Left colon (tissue), 2 donors: ENCODE measurements around the gene RAB24. TPM values are rescaled to one million over a fixed set of nuclear protein-coding genes. Genes with fewer than 3 reads are reported as not detected.
A peak's percentile ranks its signal among the peaks of the same experiment; 100 is the strongest.
"Not testable (repeated sequence)": the region's sequence is repeated elsewhere in the genome, so short reads cannot be mapped to it uniquely, and the experiment has no call there.

Experiments
- ATAC-seq: fragments of 200-7000 bp; cut with Tn5 transposase; one replicate; pipeline ENCODE4 v1.9.1; 2020; ENCODE audit warnings: mild to moderate bottlenecking, moderate library complexity
- DNase-seq, 2 donors: peaks; one replicate each; pipeline ENCODE4 v3.0.0-alpha.2; 2020
- intact Hi-C, 2 donors: fragments of 100-400 bp; cut with DNase I in 1 of 2; cut with micrococcal nuclease in 1 of 2; formaldehyde crosslinking; loops; one replicate each; pipeline versions ENCODE4 v1.11.2 to v1.14.0; 2022; cut with DNase I, micrococcal nuclease
- long read RNA-seq: library from polyadenylated mRNA; unstranded; transcript quantifications from one replicate; pipeline ENCODE4 v2.0.0, GENCODE V29; 2021
- total RNA-seq, 2 donors: library from RNA; stranded (reverse); fragmentation: NEBNext Ultra II Directional; extraction: Animal tissue kit (Norgen Biotek cat#: 25700); gene quantifications; one replicate each; pipeline ENCODE4 v1.2.1, GENCODE V29; 2021
- donor health status: DM: no; HTN: no; CAD: no.
- donor health status: DM: yes; HTN: yes; CAD: no.

RAB24 gene
- total RNA-seq = 10 to 100 TPM; 30.4 to 34.5 TPM
- long read RNA-seq, transcript RAB24-206 (7 exons, 1,820 nt) = minor isoform, 13 of 37 reads
- long read RNA-seq, transcript RAB24-201 (8 exons, 1,311 nt) = major isoform, 16 of 37 reads
- long read RNA-seq, partial matches to known transcripts = 1 of 37 reads
- long read RNA-seq, other reads (novel, unspliced or antisense) = 3 of 37 reads

- intact Hi-C loops = no loop called here
- DNase-seq = peak; percentile 84 to 95
- ATAC-seq = peak; percentile 62
Measured at GRCh38 chr5:177303121-177303924, at the start of gene RAB24, which contains the start of gene PRELID1. RAB24 (minus strand) TSS chr5:177303719; CDS start chr5:177303288, 431 bp downstream. PRELID1 (plus strand) TSS chr5:177303799; CDS start chr5:177303986, 187 bp downstream.

- intact Hi-C loops = no loop called here
- DNase-seq (no peak), ATAC-seq (no peak)
Measured at GRCh38 chr5:177353093-177353492, 49.6 kb upstream of the RAB24 start.

DNA sequence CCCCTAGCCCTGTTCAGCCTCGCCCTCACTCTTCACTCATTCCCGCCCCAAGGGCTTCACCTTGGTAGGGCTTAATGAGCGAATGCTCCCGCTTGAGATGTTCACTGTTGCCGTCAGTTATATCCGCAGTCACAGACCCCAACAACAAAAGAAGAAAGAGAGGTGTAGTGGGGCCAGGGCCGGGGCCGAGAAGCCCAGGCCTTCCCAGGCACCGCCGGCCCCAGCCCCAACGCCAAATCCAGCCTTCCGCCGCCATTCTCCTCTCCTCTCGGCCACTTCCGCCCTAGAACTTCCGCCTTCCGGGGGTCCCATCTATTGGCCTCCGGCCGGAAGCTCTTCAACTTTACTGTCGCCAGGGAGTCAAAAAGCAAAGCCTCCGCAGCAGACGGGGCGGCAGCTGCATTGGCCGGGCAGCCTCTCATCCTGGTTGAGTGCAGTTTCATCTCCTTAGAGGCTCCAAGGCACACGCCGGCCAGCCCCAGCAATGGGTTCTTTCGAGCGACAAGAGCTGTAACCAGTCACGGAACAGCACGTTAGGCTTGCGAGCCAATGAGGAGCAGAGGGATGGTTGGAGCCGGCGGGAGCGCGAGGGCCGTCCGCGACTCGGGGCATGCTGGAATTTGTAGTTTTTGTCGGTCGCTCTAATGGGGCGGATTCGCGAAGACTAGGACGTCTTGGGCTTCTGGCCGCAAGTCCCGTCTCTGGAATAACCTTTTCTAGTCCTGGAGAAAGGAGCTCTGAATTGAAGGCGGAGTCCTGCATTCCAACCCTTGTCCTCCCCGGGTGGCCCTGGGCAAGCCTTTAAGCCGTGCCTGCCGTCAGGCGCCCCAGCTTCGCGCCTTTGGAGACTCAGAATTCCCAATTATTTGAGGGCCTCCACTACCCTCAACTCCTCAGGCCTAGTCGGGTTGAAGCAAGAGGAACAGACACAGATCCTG, 48.1 kb upstream of the RAB24 start, which contains the start of gene LMAN2:
Gene LMAN2 (minus strand): TSS at position 277 of the 938 bp plus-strand sequence. CDS start 21 bp downstream, at position 256.
- peak; percentile 92 to 95 for DNase-seq
- intact Hi-C loops = no loop called here
- ATAC-seq = peak; percentile 97

DNA sequence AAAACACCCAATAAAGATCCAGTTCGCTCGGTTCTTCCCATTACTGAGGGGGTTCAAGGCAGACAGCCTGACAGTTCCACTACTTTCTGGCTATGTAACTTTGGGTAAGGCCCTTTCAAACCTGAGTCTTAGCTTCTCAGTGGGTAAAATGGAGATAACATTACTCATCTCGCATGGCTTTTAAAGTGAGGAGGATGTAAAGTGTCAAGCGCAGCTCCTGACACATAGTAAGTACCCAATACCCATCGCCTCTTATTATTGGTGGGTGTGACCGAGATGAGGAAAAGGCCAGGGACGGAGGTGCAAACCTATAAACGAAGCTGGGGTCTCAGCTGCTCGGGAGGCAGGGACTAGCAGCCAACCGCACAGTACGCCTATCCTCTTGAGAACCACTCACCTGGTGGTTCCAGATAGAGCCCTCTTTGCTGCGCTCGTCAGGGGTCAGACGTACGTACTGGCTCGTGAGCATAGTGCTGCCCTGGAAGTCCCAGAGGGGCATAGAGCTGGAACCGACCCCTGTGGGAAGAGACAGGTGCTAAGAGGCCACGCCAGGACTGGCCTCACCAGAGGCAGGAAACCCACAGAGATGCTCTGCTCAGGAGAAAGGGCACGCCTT, 47.4 kb upstream of the RAB24 start:
- ATAC-seq (no peak), DNase-seq (no peak)
- intact Hi-C loops = no loop called here

DNA sequence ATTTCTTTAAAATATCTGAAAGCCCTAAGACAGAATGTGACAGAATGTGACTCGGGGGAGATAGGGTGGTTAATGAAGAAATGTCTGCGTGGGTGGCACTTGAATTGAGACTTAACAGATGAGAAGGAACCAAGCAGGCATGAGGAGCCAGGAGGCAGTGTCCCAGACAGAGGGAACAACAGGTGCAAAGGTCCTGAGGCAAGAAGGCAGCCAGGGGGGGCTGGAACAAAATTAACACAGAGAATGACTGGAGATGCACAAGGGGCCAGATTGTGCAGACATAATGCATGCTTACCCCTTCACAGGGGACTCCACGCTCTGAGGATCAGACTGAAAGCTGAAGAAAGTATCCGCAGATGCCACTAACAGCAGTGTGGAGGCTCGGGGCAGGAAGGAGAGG, 46.2 kb upstream of the RAB24 start:
- ATAC-seq = no peak
- intact Hi-C loops = no loop called here

DNA sequence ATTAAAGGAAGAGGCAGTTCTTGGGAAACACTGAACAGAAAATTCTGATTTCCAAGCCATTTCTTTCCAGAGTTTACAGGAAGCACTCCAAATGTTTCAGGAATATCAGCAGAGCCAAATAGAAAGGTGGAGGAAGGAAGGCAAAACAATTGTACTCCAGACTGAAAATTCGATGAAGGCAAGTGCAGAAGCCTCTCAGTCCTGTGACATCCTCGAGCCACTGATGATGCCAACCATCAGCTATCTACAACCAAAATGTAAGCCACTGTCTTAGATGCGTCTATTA, 45.8 kb upstream of the RAB24 start:
- ATAC-seq = no peak

More for the DNA sequence above, 46.2 kb upstream of the RAB24 start:
- no peak for DNase-seq

GRCh38 chr5:177347699-177348098, 44.2 kb upstream of the RAB24 start:
- ATAC-seq (no peak), DNase-seq (no peak)
- intact Hi-C loops = no loop called here

More for the DNA sequence above, 45.8 kb upstream of the RAB24 start:
- intact Hi-C loops = no loop called here
- DNase-seq = no peak

- no peak for DNase-seq
- intact Hi-C loops = no loop called here
- no peak for ATAC-seq
Measured at GRCh38 chr5:177346820-177347219, 43.3 kb upstream of the RAB24 start.

GRCh38 chr5:177344891-177345290, 41.4 kb upstream of the RAB24 start:
- intact Hi-C loops = no loop called here
- DNase-seq (no peak), ATAC-seq (no peak)

GRCh38 chr5:177343777-177344176, 40.3 kb upstream of the RAB24 start:
- DNase-seq = no peak
- intact Hi-C loops = no loop called here

DNA sequence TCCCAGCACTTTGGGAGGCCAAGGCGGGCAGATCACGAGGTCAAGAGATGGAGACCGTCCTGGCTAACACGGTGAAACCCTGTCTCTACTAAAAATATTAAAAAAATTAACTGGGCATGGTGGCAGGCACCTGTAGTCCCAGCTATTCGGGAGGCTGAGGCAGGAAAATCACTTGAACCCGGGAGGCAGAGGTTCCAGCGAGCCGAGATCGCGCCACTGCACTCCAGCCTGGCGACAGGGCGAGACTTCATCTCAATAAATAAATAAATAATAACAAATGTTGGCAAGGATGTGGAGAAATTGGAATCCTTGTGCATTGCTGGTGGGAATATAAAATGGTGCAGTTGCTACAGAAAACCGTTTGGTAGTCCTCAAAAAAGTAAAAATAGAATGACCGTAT, 39.5 kb upstream of the RAB24 start:
- DNase-seq, ATAC-seq, intact Hi-C loops: not testable (repeated sequence)

More at GRCh38 chr5:177343777-177344176, 40.3 kb upstream of the RAB24 start:
- ATAC-seq = no peak

DNA sequence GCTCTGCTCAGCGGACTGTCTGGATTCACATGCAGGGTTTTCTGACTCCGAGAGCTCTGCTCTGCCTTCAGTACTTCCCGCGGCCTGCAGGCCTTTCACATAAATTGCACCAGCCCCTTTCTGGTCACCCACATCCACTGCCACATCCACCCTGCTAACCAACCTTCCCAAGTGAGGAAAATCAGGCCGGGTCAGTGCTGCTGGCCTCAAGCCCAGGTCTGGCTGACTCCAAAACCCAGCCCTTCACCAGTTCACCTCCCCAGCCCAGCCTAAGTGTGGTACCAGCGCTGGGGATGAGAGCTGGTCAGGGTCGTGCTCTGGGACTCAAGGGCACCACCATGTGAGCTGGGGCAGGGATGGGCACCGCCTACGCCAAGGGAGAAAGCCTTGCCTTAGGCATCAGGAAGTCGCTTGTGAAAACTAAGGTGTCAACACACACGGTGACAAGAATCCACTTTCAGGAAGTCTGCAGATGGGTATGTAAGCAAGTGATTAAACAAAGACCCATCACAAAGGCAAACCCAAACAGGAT, 35.7 kb upstream of the RAB24 start:
- peak; percentile 33 for ATAC-seq
- intact Hi-C loops = no loop called here
- DNase-seq = no peak

- no peak for DNase-seq
- no peak for ATAC-seq
- intact Hi-C loops = no loop called here
Measured at GRCh38 chr5:177338251-177339106, 35.0 kb upstream of the RAB24 start.

- DNase-seq = no peak
- intact Hi-C loops = no loop called here
- ATAC-seq = no peak
Measured at GRCh38 chr5:177336603-177337494, 33.3 kb upstream of the RAB24 start.

GRCh38 chr5:177336112-177336511, 32.6 kb upstream of the RAB24 start:
- DNase-seq = no peak
- intact Hi-C loops = no loop called here

GRCh38 chr5:177335701-177336065, 32.2 kb upstream of the RAB24 start:
- intact Hi-C loops = no loop called here
- DNase-seq (no peak), ATAC-seq (no peak)

More at GRCh38 chr5:177336112-177336511, 32.6 kb upstream of the RAB24 start:
- peak; percentile 68 for ATAC-seq
